ENCODE data around the gene SMPD4.

GRCh38 chr2:130152816-130153595 lies 28.4 kb downstream of the SMPD4 start:
- no peak for TF ChIP-seq POLR2A (IDR thresholded peaks at IDR 0.05; ENCODE audit: low read depth, low read length)
- no peak for TF ChIP-seq TAF1 (IDR thresholded peaks at IDR 0.05; ENCODE audit: borderline replicate concordance, low read depth, low read length)
- TF ChIP-seq POLR2AphosphoS5 (IDR thresholded peaks at IDR 0.05; ENCODE audit: low read depth, low read length), result no peak
